Measurements from ENCODE around the gene SLC22A23. TPM values are rescaled to one million over a fixed set of nuclear protein-coding genes. Genes with fewer than 3 reads are reported as not detected.

The SLC22A23 gene
- total RNA-seq, 1 donor from 2014 or later = 0.52 TPM

- TF ChIP-seq CTCF (conservative IDR thresholded peaks at IDR 0.05; ENCODE audit: low read depth, low read length) = no peak
- no peak overlapping the region for H3K4me3 ChIP-seq (ENCODE audit: low read depth, low read length)
- no peak for DNase-seq (ENCODE audit: low read depth)
Measured at GRCh38 chr6:3360727-3361045, 96.2 kb downstream of the SLC22A23 start.

- no peak for TF ChIP-seq CTCF (conservative IDR thresholded peaks at IDR 0.05; ENCODE audit: low read depth, low read length)
- no peak for DNase-seq (ENCODE audit: low read depth)
- no peak overlapping the region for H3K4me3 ChIP-seq (ENCODE audit: low read depth, low read length)
Measured at GRCh38 chr6:3359973-3360726, 96.7 kb downstream of the SLC22A23 start.

GRCh38 chr6:3359101-3359752 is 97.6 kb downstream of the SLC22A23 start:
- H3K4me3 ChIP-seq (ENCODE audit: low read depth, low read length) = no peak overlapping the region
- TF ChIP-seq CTCF (conservative IDR thresholded peaks at IDR 0.05; ENCODE audit: low read depth, low read length) = no peak
- DNase-seq (ENCODE audit: low read depth) = no peak

- DNase-seq (ENCODE audit: low read depth) = no peak
- H3K4me3 ChIP-seq (ENCODE audit: low read depth, low read length) = no peak overlapping the region
- TF ChIP-seq CTCF (conservative IDR thresholded peaks at IDR 0.05; ENCODE audit: low read depth, low read length) = no peak
Measured at GRCh38 chr6:3358413-3359100, 98.3 kb downstream of the SLC22A23 start.

GRCh38 chr6:3357678-3358077 is 99.2 kb downstream of the SLC22A23 start:
- TF ChIP-seq CTCF (conservative IDR thresholded peaks at IDR 0.05; ENCODE audit: low read depth, low read length) = no peak
- DNase-seq (ENCODE audit: low read depth) = no peak
- no peak overlapping the region for H3K4me3 ChIP-seq (ENCODE audit: low read depth, low read length)

GRCh38 chr6:3356824-3357420 is 99.9 kb downstream of the SLC22A23 start:
- no peak overlapping the region for H3K4me3 ChIP-seq (ENCODE audit: low read depth, low read length)

More at GRCh38 chr6:3356824-3357420, 99.9 kb downstream of the SLC22A23 start:
- no peak for TF ChIP-seq CTCF (conservative IDR thresholded peaks at IDR 0.05; ENCODE audit: low read depth, low read length)
- DNase-seq (ENCODE audit: low read depth) = no peak
